Activated CD8-positive, alpha-beta memory T cell treated with anti-CD3 and anti-CD28 coated beads, Interleukin-2, amount 50 U/mL, for 24 hours (primary cell): ENCODE data around the gene FTSJ1.

Experiments used
- DNase-seq: peaks from one replicate; pipeline ENCODE4 v3.0.0-alpha.2; 2020; ENCODE audit errors: extremely low read depth

Gene FTSJ1

GRCh38 chrX:48470110-48470832 lies 5.7 kb upstream of the FTSJ1 start, which contains the start of gene SLC38A5:
Gene SLC38A5, minus strand, starts transcription at chrX:48470260. Its CDS starts 2,336 bp downstream, at chrX:48467924.
- no peak for DNase-seq

GRCh38 chrX:48470833-48471118 lies 5.2 kb upstream of the FTSJ1 start:
- no peak for DNase-seq

- DNase-seq = no peak
These were observed 4.5 kb upstream of the FTSJ1 start for GRCh38 chrX:48471504-48471903.

- DNase-seq = no peak
These were observed 3.8 kb upstream of the FTSJ1 start for GRCh38 chrX:48472225-48472624.

DNA sequence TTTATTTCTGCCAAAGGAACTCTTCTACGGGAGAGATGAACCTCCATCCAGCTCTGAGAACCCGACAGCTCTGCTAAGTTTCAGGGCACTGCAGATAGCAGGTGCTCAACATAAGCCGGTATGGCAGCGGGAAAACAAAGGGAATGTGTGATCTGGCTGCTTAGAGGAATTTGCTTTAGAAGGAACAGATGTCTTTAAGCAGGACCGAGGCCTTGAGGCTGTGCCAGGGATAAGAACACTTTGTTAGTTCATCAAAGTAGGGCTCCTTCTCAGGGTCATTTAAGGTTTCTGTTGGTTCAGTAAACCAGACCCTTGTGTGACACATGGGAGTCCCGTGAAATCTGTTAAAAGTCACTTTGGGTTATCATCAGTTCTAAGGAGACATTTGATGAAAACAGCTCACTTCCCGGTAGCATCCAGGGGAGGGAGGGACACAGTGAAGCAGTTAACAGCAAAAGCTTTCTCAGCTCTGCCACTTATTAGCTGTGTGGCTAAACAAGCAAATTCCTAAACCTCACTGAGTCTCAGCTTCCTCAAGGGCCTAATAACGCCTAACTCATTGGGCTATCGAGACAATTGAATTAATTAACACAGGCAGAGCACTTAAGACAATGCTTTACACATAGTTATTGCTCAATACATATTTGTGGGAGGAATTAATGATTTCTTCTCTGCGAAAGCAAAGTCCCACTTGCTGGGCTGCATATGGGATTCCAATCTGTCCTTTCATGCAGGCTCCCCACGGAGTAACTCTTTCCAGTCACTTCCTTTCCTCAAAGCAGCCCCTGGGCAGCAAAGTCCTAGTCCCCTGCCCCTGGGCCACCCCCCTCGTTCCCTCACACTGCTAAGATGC lies 2.9 kb upstream of the FTSJ1 start:
- no peak for DNase-seq

DNA sequence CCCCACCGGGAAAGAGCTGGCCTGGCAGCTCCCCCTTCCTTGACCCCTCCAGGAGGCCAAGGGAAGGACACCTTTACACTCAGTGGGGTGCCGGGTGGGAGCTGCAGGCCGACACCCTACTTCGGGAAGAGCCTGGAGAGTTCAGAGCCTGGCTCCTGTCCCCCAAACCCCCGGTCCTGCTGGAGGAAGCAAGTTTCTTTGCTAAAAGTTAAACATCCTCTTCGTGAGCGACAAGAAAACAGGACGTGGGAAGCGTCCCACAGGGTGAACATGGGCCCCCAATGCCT lies 2.4 kb upstream of the FTSJ1 start:
- DNase-seq = no peak

- DNase-seq = no peak
These were observed 1.9 kb upstream of the FTSJ1 start for GRCh38 chrX:48474127-48474526.

DNA sequence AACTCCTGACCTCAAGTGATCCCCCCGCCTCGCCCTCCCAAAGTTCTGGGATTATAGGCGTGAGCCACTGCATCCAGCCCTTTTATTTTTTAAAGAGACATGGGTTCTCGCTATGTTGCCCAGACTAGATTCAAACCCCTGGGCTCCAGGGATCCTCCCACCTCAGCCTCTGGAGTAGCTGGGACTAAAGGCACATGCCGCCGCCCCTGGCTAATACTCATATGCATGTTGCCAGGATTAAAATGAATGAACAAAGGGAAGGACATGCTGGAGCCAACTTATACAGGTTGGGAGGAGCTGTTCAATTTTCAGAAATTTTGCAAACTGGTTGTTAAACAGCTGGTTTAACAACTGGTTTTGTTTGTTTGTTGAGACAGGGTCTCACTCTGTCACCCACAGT lies 1.4 kb upstream of the FTSJ1 start:
- DNase-seq = no peak

GRCh38 chrX:48475296-48475695 lies 703 bp upstream of the FTSJ1 start:
- DNase-seq = no peak

- no peak for DNase-seq
These were observed 920 bp downstream of the FTSJ1 start for GRCh38 chrX:48476919-48477318.

- DNase-seq = no peak
These were observed 2.2 kb downstream of the FTSJ1 start for GRCh38 chrX:48477960-48478755.

- DNase-seq = no peak
These were observed 2.8 kb downstream of the FTSJ1 start for GRCh38 chrX:48478806-48479205.

- DNase-seq = no peak
These were observed 4.1 kb downstream of the FTSJ1 start for GRCh38 chrX:48480142-48480541.

DNA sequence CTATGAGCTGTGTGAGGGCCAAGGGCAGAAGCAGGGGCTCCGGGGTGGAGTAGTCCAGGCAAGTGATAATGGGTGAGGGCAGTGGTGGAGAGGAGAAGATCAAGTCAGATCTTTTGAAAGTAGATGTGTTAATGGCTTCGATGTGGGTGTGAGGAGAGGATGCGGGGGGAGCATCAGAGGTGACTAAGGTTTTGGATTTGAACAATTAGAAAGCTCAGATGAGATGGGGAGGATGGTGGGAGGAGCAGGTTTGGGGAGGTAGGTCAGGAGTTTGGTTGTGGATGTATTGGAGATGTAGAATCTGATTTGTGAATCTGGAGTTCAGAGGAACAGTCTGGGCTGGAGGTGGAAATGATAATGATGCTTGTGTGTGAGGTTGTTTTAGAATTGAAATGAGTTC lies 4.6 kb downstream of the FTSJ1 start:
- DNase-seq = no peak

DNA sequence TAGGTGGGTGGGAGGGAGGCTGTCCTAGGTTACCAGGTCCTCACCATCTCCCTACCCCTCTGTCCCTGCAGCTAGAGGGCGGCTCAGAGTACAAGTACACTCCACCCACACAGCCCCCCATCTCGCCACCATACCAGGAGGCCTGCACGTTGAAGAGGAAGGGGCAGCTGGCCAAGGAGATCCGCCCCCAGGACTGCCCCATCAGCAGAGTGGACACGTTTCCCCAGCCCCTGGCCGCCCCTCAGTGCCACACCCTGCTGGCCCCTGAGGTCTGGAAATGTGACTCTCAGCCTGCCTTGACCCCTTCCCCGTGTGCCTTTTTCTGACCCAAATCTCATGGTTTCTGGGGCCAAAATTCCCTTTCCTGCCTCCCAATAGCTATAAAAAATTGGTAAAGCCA lies 6.5 kb downstream of the FTSJ1 start:
- DNase-seq = no peak

DNA sequence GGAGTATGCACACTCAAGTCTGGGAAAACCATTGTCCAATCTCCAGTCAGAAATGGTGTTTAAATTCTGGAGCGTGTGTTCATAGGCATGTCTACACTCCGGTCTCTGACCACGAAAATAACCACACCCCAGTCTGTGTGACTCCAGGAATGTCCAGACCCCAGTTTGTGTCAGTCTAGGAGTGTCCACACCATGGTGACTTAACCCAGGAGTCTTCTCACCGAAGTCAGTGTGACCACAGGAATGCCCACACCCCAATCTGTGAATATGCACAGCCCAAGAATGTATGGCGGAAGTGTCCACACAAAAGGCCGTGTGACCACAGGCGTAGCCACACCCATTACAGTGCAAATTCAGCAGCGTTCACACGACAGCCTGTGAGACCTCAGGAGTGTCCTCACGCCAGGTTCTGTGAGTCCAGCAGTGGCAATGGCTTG lies 11.4 kb downstream of the FTSJ1 start:
- DNase-seq = no peak

GRCh38 chrX:48488034-48488433 lies 12.0 kb downstream of the FTSJ1 start:
- DNase-seq = no peak

- DNase-seq = no peak
These were observed 13.3 kb downstream of the FTSJ1 start for GRCh38 chrX:48489296-48489695.

GRCh38 chrX:48489892-48490291 lies 13.9 kb downstream of the FTSJ1 start:
- DNase-seq = no peak

DNA sequence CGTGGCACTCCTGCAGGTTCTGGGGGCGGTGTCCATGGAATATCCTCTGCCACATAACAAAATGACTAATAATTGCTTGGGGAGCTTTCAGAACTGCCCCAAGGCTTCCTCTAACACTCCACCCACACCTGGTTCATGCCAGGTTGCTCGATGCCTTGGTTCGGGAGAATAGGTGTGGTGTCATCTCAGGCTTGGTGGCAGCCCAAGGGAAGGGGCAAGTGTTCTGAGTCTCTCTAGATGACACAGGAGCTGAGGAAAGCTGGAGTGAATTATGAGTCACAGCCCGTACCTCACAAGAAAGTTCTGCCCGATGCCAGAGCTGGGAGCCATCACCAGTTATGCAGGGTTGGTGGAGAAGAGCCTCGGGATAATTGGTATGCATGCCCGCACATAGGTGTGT lies 14.7 kb downstream of the FTSJ1 start:
- no peak for DNase-seq

DNA sequence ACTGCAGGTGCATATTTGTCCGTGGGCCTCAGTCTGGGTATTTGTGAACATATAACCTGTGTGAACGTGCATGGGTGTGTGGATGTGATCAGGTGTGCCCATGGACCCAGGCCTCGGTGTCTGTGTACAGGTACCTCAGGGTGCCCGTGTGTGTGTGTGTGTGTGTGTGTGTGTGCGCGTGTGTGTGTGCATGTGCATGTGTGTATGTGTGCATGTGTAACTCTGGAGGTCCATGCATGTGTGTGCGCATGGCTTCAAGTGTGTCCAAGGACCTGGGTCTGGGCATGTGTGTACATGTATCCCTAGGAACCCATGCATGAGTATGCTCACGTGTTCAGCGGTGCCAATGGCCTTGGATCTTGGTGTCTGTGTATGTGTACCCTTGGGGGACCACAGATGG lies 15.8 kb downstream of the FTSJ1 start:
- no peak for DNase-seq

DNA sequence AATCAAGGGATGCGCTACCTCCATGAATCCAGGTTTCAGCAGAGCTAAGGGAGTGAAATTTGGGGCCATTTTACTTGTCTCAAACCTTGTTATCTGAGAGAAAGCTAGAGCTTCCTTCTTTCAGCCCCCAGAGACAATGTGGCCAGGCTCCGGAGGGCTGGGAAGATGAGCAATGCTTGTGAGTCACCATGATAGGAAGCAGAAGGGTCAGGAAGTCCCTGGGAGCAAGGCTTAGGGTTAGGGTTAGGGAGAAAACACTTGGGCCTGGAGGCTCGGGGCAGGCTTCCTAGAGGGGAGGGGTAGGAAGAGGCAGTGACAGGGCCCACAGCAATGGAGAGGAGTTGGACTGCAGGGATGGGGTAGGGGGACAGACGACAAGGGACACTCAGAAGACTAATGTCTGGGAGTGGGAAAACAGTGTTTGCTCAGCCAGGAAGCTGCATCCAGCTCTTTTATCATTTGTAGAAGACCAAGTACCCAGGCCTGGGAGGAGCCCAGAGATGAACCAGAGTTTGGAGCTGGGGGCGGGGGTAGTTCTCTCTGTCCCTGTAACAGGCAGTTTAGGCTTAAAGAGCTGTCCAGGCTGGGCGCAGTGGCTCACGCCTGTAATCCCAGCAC lies 16.4 kb downstream of the FTSJ1 start:
- no peak for DNase-seq
